ENCODE data around the gene KIAA2012.

Gene KIAA2012

DNA sequence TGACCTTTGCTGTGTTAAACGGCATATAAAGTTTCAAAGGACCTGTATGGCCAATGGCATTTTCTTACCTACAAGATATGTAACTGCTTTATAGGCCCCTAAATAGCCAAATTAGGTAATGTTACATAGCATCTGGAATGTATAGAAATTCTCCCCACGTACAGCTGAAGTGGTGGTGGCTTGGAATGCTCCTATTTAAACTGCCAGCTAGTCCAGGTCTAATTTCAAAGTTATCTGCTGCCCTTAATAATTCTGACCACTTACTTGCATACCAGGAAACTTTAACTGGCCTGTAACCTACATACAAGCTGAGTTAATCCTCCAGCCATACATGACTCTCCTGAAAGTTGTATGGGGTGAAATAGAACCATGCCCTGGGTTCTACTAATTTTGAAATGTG lies 1.3 kb downstream of the KIAA2012 start:
- DNase-seq (ENCODE audit: insufficient read length, low spot score) (no peak), FAIRE-seq (no peak)

DNA sequence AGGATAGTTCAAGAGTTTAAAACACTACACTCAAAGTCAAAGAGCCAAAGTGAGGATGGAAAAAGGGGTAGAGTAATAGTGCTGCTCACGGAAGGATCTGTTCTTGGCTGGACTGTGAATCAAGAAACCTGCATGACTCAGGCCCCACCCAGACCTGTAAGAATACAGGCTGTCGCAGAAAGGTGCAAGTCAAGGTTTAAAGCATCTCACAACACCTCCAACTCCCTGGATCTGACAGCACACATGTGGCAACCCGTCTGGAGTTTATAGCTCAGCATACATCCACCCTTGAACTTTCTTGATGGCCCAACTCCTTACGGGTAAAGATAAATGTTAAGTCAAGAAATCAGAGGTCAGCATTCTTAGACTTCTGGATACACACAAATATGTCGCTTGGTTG lies 6.3 kb downstream of the KIAA2012 start:
- FAIRE-seq: no peak
- DNase-seq (ENCODE audit: insufficient read length, low spot score): no peak

DNA sequence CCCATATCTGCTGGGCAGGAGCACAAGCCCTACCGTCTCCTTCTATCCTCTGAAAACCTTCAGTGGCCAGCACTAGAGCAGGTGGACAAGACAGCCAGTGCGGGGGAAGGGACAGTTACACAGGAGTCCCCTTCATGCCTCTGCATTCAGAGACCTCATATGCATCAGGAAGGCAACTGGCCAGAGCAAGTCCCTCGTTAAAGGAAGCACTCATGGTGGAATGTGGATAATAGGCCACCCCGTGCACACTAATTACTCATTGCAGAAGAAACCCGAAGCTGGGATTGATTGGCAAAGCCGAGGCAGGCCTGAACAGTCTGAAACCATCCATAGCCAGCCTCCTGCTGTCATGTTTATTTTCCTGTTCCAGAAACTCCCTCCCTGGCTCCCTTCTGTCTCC lies 11.2 kb downstream of the KIAA2012 start:
- FAIRE-seq: no peak
- DNase-seq (ENCODE audit: insufficient read length, low spot score): no peak

DNA sequence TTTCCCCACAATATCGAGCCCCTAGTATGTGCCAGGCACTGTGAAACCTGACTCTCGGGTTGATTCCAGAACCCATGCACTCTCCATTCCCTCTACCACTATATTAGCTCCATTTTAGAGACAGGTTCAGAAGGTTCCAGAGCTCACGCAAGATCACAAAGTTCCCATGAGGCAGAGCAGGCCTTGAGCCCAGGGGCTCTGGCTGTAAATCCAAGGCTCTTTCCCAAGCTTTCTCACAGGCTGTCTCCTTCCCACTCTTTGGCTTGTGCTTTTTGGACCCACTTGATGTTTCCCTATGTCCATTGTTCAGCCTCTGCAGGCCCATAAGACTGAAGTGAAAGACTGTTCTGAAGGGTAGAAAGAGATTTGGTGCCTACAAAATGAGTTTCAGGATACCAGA lies 15.7 kb downstream of the KIAA2012 start:
- FAIRE-seq: no peak
- DNase-seq (ENCODE audit: insufficient read length, low spot score): no peak

DNA sequence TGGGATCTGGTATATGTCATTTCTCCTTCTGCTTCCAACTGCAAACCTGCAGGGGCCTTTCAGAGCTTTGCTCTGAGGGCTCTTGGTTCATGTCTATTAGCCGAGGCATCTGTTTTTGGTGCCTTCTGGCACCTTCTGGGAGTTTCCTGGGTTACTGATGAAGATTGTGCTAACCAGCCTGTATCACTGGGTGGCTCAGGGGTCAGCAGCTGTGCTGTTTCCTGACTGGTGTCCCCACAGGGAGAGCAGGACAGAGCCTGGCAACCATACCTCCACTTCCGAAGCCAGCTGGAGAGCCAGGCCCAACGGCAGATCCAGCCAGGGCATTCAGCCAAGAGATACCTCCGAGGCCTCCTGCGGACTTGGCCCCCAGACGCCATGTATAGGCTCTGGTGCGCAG lies 17.5 kb downstream of the KIAA2012 start:
- FAIRE-seq: no peak
- no peak for DNase-seq (ENCODE audit: insufficient read length, low spot score)

DNA sequence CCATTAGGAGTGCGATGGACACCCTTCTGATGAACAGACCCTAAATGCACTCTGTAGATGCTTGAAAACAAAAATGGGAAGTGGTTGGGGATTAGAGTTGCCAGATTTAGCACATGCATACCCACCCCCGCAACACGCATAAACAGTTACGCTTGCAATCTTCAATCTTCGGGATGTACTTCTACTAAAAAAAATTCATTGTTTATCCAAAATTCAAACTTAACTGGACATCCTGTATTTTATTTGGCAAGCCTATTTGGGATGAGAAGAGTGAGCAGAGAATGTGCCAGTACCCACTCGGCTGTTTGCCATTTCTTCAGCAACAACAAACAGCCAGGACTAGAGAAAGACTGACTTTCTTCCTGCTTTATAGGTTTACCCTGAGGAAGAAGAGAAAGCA lies 18.4 kb downstream of the KIAA2012 start:
- no peak for FAIRE-seq

DNA sequence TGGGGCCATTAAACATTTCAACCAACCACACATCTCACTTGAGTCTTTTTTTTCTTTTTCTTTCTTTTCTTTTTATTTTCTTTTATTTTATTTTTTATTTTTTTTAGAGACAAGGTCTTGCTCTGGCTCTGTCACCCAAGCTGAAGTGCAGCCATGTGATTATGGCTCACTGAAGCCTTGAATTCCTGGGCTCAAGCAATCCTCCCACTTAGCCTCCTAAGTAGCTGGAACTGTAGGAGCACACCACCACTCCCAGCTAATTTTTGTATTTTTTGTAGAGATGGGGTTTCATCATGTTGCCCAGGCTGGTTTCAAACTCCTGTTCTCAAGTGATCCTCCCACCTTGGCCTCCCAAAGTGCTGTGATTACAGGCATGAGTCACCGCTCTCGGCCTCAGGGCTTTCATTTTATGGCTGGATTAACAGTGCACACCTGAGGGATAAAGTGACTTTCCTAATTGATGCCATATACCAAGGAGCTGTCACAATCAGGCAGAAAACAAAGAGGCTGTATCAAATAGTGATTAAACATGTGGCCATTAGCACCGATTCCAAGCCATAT lies 21.5 kb downstream of the KIAA2012 start:
- no peak for DNase-seq (ENCODE audit: insufficient read length, low spot score)

More for the DNA sequence above, 18.4 kb downstream of the KIAA2012 start:
- DNase-seq (ENCODE audit: insufficient read length, low spot score): no peak

DNA sequence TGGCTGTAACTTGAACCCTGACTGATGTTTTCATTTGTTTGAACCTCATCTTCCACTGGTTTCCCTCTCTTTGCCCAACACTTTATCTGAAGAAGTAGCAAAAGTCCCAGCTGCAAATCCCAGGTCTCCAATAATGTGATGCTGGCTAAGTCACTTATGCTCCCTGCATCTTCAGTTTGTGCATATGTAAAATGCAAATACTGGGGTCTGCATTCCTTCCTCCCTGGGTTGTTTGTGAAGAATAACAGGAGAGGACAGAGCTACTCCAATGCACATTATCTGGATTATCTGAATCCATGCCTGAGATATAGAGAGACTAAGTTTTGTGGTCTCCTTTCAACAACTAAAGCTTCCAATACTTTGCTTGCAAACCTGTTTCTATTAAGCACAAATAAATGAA lies 22.2 kb downstream of the KIAA2012 start:
- no peak for FAIRE-seq
- no peak for DNase-seq (ENCODE audit: insufficient read length, low spot score)

More for the DNA sequence above, 21.5 kb downstream of the KIAA2012 start:
- no peak for FAIRE-seq

DNA sequence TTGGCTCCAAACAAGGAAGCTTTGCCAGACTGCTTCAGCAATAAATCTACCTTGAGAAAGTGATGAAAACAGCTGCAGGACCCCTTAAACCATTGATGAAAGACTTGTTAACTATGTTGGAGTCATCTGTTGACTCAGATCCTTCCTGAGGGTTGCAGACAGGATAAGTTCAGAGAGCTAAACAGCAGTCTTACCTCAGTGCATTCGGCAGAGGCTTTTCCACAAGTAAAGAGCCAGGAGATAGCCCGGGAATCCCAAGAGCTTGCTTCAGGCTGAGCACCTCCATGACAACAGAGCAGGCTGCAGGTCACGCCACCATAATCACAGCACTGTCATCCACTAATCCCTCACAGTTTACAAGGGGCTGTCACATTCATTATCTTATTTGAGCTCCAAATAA lies 23.7 kb downstream of the KIAA2012 start:
- no peak for DNase-seq (ENCODE audit: insufficient read length, low spot score)
- FAIRE-seq: no peak

DNA sequence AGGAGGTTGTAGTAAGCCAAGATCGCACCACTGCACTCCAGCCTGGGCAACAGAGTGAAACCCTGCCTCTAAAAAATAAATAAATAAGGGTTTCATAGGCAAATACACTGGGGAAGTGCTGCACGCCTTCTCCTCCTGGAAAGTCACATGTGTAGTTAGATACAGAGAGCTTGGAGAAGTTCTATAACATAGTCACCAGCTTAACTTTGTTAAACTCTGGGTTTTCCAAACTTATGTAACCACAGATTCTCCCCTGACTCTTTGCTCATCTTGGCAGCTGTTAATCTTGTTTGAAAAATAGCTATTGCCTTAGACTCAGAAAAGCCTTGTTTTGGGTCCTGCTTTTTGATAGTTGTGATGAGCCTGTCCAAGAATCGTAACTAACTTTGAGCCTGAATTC lies 25.2 kb downstream of the KIAA2012 start:
- DNase-seq (ENCODE audit: insufficient read length, low spot score) (no peak), FAIRE-seq (no peak)

DNA sequence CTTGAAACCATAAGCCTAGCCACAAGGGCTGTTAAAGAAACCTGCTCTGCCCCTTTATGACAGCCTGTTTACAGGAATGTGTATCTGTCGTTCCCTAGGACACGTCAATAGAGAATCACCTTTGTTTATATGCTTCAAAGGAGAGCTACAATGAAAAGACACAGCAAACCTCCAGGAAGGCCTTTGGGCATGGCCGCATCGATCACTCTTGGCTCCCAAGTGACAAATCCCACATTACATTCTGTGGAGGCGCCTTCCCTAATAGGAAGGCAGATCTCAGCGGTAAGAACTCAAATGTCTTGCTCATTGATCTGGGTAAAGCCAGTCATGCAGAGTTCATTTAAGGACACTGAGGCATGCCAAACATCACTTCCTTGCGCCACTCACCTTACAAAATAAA lies 26.5 kb downstream of the KIAA2012 start:
- FAIRE-seq (no peak), DNase-seq (ENCODE audit: insufficient read length, low spot score) (no peak)

DNA sequence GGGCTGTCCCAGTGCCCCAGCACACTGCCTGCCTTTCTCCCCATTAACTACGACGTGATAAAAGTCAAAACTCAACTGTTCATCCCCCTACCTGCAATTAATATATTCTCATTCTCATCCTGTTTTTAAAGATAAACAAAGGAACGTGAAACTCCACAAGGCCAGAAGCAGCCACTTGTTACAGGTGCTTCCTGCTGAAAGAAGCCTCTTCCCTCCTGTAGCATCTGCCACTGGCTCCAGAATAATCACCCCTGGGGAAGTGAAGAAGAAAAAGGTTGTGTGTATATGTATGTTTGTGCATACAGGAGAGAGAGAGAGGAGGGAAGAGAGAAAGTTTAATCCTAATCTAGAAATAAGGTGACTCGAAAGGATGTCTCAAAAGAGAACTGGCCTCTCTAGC lies 27.1 kb downstream of the KIAA2012 start:
- no peak for DNase-seq (ENCODE audit: insufficient read length, low spot score)
- FAIRE-seq: no peak

DNA sequence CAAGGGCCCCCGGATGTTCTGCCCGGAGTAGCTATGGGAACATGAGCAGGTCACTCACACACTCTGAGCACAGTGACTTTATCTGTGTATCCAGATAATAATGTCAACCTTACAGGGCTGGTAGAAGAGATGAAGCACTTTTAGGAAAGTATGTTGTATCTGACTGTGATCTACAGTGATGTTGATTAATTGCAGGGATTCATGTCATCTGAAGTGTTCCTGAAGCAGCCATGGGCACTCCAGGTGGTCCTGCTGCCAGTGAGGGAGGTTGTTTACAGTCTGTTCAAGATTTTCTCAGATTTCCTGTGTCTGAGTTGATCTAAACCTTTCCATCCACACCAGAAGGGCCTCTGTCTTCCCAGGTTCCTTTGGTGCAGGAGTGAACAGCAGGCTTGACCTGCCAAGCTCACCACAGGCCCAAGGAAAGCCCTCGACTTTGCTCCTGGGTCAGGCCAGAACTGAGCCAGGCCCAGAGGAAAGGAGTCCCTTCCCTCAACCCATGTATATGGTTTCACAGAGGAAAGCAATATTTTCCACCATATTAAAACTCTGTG lies 28.0 kb downstream of the KIAA2012 start:
- no peak for FAIRE-seq
- no peak for DNase-seq (ENCODE audit: insufficient read length, low spot score)

DNA sequence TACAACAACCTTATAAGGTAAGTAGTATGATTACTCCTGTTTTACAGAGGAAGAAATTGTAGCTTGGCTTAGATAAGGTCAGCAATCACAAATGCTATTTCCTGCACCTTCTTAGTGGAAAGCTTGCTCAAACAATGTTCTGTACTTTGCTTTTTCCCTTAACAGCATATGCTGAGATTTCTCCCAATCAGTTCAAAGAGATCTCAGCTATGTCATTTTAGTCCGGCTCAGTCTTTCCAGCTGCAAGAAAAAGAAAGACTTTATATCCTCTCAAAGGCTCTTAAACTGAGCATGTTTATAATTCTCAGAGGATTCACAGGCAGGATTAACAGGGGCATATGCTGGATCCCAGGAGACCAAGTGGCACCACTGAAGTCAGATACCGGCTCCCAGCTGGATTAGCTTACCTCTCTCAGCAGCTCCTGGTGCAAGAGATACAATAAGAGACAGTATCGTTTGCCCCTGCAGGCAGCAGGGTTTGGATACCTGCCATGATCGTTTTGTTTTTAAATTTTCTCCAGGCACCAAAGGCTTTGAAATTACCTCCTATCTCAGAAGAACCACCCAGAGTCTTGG lies 29.5 kb downstream of the KIAA2012 start:
- FAIRE-seq: no peak
- DNase-seq (ENCODE audit: insufficient read length, low spot score): no peak

DNA sequence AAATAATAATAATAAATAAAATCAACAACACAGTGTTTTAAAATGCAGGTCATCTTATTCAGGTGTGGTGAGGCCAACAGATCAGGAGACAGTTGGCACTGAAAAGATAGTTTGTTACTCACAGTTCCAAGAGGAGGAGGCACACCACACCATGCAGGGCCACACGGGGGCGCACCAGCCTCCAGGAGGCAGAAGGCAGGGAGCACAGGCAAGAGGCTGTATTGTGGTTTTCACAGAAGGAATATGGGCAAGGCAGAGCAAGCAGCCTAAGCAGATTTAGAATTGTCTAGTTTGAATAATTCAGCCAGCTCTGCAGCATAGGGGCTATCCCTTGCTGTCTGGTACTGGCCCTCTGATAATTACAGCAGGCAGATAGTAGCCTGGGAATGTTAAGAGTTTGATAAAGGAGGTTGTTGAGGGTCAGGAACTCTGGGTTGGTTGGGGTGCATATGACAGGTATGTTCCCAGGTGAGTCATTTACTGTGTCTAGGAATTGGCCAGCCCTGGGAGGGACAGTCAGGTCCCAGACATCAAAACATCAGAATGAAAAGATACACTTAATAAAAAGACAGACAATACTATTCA lies 31.3 kb downstream of the KIAA2012 start:
- FAIRE-seq: peak; percentile 55
- peak; percentile 45 for DNase-seq (ENCODE audit: insufficient read length, low spot score)

DNA sequence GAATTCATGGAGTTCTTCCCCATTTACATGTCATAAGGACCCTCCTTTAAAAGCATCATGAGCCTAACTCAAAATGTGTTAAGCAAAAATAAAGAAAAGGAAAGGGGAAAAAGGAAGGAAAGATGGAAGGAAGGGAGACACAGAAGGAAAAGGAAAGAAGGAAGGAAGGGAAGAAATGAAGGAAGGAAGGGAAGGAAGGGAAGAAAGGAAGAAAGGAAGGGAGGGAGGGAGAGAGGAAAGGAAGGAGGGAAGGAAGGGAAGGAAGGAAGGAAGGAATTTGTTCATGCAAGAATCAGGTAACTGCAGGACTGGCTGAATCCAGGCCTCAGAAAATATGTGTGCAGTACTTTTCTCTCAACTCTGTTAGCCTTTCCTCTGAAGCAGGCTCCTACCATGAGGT lies 32.0 kb downstream of the KIAA2012 start:
- FAIRE-seq: no peak
- DNase-seq (ENCODE audit: insufficient read length, low spot score): no peak

DNA sequence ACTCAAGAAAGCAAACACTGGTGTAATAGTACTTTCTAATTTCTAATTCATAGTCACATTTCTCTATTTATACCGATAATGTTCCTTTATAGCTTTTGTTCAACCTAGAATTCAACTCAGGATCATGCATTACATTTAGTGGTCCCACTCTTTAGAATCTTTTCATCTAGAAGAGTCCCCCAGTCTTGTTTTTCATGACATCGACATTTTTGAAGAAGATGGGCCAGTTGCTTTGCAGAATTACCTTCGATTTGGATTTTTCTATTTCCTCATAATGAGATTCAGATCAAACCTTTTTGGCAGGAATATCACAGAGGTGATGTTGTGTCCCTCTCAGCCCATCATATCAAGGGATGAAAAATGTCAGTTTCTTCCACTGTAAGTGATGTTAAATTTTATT lies 35.3 kb downstream of the KIAA2012 start:
- FAIRE-seq (no peak), DNase-seq (ENCODE audit: insufficient read length, low spot score) (no peak)

DNA sequence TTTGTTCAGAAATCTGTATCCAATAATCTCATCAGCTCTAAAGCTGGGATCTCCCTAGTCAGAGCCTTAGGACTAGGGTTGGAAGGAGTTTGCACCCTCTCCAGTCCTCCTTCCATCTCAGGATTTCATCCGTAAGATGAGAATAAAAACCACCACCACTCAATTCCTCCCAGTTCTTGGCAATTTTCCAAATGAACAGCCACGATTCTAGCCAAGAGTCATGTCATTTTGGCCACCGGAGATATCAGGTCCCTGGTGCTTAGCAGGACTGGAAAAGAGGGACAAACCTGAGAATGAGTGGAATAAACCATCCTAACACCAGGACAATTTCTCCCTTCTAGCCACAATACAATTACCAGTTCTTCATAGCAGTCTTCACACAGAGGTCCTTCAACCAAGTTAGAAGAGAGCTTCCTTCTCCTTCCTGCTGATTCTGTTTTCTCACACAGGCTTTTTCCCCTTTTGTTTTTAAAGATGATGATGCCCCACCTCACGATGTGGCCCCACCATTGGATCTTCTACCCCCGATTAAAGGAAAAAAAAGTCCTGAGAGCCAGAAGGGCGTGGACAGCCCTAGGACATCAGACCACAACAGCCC lies 36.2 kb downstream of the KIAA2012 start:
- FAIRE-seq (no peak), DNase-seq (ENCODE audit: insufficient read length, low spot score) (no peak)

DNA sequence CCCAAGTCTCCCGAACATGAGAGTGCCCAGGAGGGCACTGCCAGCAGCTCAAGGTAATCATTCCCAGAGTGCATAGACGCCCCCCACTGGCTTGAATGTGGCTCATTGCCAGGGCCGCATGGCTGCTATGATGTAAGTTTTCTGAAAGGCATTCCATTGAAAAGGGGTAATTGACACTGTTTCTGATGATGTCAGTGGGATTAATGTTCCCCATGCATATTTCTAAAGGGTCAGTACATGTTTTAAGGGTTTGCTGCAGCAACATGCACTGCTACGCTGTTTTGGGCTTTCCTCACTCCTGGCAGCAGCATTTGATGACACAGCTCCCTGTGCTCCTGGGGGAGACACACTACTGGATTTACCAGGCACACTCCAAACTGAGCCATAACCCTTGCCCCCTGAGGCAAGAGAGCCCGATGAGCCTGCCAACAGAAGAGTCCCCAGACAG lies 36.7 kb downstream of the KIAA2012 start:
- DNase-seq (ENCODE audit: insufficient read length, low spot score) (peak; percentile 21), FAIRE-seq (no peak)

DNA sequence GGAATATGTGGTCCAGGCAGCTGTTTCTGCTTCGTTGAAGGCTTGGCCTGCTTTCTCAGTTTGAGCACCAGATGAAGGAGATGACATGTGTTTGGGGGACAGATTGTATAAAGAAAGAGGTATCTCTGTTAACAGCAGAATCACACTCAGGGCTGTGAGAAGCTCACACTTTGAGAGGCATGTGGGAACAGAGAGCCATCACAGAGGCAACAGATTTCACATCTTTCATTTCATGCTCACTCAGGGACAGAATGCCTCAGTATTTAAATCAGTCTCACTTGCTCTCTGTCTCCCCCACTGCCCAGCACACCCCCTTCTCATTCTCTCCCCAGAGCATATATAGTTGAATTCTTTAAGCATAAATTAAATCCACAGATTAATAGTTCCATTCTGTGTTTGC lies 37.4 kb downstream of the KIAA2012 start:
- no peak for FAIRE-seq
- DNase-seq (ENCODE audit: insufficient read length, low spot score): no peak

DNA sequence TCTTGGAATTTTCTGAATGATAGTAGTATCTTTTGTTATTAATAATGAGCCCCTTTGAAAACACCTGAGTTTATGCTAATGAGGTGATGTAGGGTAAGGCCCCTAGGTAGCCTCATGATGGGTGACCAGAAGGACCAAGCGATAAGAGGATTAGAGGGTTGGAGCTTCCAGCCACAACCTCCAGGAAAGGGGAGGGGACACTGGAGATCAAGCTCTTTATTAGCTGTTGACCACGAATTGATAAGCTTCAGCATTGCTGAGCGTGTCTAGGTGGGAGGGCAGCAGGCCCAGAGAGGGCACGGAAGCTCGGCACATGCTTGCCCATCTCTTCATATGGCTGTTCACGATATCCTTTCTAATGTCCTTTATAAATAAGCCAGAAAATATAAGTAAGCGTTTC lies 39.0 kb downstream of the KIAA2012 start:
- DNase-seq (ENCODE audit: insufficient read length, low spot score): no peak
- FAIRE-seq: no peak

DNA sequence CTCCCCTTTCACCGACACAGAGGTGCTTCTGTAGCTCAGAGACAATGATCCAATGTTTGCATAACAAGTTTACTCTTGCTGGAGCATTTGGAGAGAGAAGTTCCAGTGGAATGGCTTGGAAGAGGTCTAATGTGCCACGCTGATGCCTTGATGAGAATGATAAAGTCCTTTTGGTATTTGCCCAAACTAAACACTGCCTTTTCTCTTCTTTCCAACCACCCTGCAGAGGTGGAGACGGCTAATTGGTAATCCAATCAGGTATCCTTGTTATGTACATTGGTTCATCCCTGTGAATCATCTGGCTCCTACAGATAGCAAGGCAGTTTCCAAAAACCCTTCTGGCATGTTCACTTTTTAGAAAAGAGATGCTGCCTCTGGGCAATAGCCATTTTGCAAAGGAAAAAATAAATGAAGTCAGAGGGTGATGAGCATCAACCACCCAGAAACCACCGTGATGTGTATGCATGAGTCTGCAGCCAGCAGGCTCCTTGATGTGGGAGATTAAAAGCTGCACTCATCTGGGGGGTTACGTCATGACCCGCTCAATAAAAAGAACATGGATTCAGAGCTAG lies 40.6 kb downstream of the KIAA2012 start:
- no peak for DNase-seq (ENCODE audit: insufficient read length, low spot score)

More for the DNA sequence above, 40.6 kb downstream of the KIAA2012 start:
- FAIRE-seq: no peak
